ENCODE results near the gene PRC1. TPM values are rescaled to one million over a fixed set of nuclear protein-coding genes. Genes with fewer than 3 reads are reported as not detected.
"Not testable (repeated sequence)": the region's sequence is repeated elsewhere in the genome, so short reads cannot be mapped to it uniquely, and the experiment has no call there.

Gene PRC1
- total RNA-seq, 4 donors from 2014 or later: 12.1 to 31.0 (median 14.9) TPM

- peak within 1 kb of the TSS; percentile 23 to 85 (median 76) for H3K27ac ChIP-seq
- H3K4me3 ChIP-seq: peak within 1 kb of the TSS; percentile 61 to 96 (median 88)
- peak; percentile 62 to 84 for DNase-seq (ENCODE audit: low spot score in 2 of 2)
- H3K27me3 ChIP-seq: no peaks in the 10 kb centered on the region
- H3K9me3 ChIP-seq: no peaks in the 10 kb centered on the region
- peaks cover 0 to 42% (median 13%) of the 10 kb centered on the region in 4 donors for H3K4me1 ChIP-seq
- peaks cover 0 to 10% (median 0%) of the 10 kb centered on the region in 3 donors for H3K36me3 ChIP-seq
- WGBS, 2 donors: 0 to 1% methylated on average over 41 to 46 of the region's 48 CpGs
- TF ChIP-seq EP300 (IDR thresholded peaks at IDR 0.05) (peak in 1 of 2 donors; percentile 93), CTCF (IDR thresholded peaks at IDR 0.05) (peak in 1 of 5 experiments; percentile 30), POLR2A (IDR thresholded peaks at IDR 0.05) (peak in 1 of 2 donors; percentile 15)
These were observed 27.9 kb upstream of the PRC1 start, which contains the start of gene VPS33B for GRCh38 chr15:91022075-91022831. VPS33B (minus strand) TSS chr15:91022594; CDS start chr15:91022249, 345 bp downstream.

GRCh38 chr15:91021516-91022074 lies 27.3 kb upstream of the PRC1 start:
- Histone ChIP-seq H3K9me3 (no peaks in the 10 kb centered on the region), H3K4me1 (peaks cover 0 to 42% (median 13%) of the 10 kb centered on the region in 4 donors), H3K36me3 (peaks cover 0 to 14% (median 0%) of the 10 kb centered on the region in 3 donors), H3K27ac (peak overlapping the region in 3 of 4 donors; percentile 75 to 85 (median 76)), H3K27me3 (no peaks in the 10 kb centered on the region), H3K4me3 (peak overlapping the region; percentile 61 to 96 (median 88))
- no peak for DNase-seq (ENCODE audit: low spot score in 2 of 2)
- WGBS, 2 donors: 13 to 17% methylated on average over 4 of the region's 4 CpGs
- TF ChIP-seq EP300 (IDR thresholded peaks at IDR 0.05): no peak
- TF ChIP-seq POLR2A (IDR thresholded peaks at IDR 0.05): no peak
- no peak for TF ChIP-seq CTCF (IDR thresholded peaks at IDR 0.05)

GRCh38 chr15:91018158-91018557 lies 23.8 kb upstream of the PRC1 start:
- no peak for TF ChIP-seq POLR2A (IDR thresholded peaks at IDR 0.05)
- TF ChIP-seq EP300 (IDR thresholded peaks at IDR 0.05): no peak
- 61 to 67% methylated on average over 3 of the region's 3 CpGs for WGBS, 2 donors
- Histone ChIP-seq H3K9me3 (no peaks in the 10 kb centered on the region), H3K27ac (no peak overlapping the region), H3K4me1 (peaks cover 0 to 40% (median 13%) of the 10 kb centered on the region in 4 donors), H3K27me3 (no peaks in the 10 kb centered on the region), H3K36me3 (peaks cover 0 to 43% (median 0%) of the 10 kb centered on the region in 3 donors), H3K4me3 (no peak overlapping the region)
- DNase-seq (ENCODE audit: low spot score in 2 of 2): no peak

GRCh38 chr15:91017716-91018115 lies 23.4 kb upstream of the PRC1 start:
- Histone ChIP-seq H3K27me3 (no peaks in the 10 kb centered on the region), H3K27ac (no peak overlapping the region), H3K4me1 (peaks cover 0 to 36% (median 13%) of the 10 kb centered on the region in 4 donors), H3K36me3 (peaks cover 0 to 48% (median 0%) of the 10 kb centered on the region in 3 donors), H3K4me3 (no peak overlapping the region), H3K9me3 (no peaks in the 10 kb centered on the region)
- TF ChIP-seq EP300 (IDR thresholded peaks at IDR 0.05) (no peak), POLR2A (IDR thresholded peaks at IDR 0.05) (no peak), CTCF (IDR thresholded peaks at IDR 0.05) (no peak)
- DNase-seq (ENCODE audit: low spot score in 2 of 2): no peak
- 50 to 58% methylated on average over 5 of the region's 5 CpGs for WGBS, 2 donors

- H3K4me3 ChIP-seq; H3K4me1 ChIP-seq; DNase-seq (ENCODE audit: low spot score in 2 of 2); H3K27me3 ChIP-seq; H3K27ac ChIP-seq; H3K9me3 ChIP-seq: not testable (repeated sequence)
- H3K36me3 ChIP-seq: peaks cover 0 to 88% (median 0%) of the 10 kb centered on the region in 3 donors
- WGBS, 2 donors: 85 to 95% methylated on average over 10 of the region's 10 CpGs
These were observed 19.4 kb upstream of the PRC1 start for GRCh38 chr15:91013701-91014100.

GRCh38 chr15:91007266-91007665 lies 12.9 kb upstream of the PRC1 start:
- H3K36me3 ChIP-seq: peaks cover 0 to 100% (median 19%) of the 10 kb centered on the region in 3 donors

More at GRCh38 chr15:91007266-91007665, 12.9 kb upstream of the PRC1 start:
- H3K4me3 ChIP-seq: no peak overlapping the region
- no peaks in the 10 kb centered on the region for H3K9me3 ChIP-seq
- DNase-seq (ENCODE audit: low spot score in 2 of 2): no peak
- no peak for TF ChIP-seq EP300 (IDR thresholded peaks at IDR 0.05)
- no peak for TF ChIP-seq CTCF (IDR thresholded peaks at IDR 0.05)
- no peak for TF ChIP-seq POLR2A (IDR thresholded peaks at IDR 0.05)
- no peaks in the 10 kb centered on the region for H3K27me3 ChIP-seq
- WGBS, 2 donors: 95% methylated on average over 3 of the region's 3 CpGs
- H3K27ac ChIP-seq: no peak overlapping the region
- no peaks in the 10 kb centered on the region for H3K4me1 ChIP-seq
